Right ventricle myocardium inferior (tissue), 1 donor: ENCODE measurements around the gene HSPB9. TPM values are rescaled to one million over a fixed set of nuclear protein-coding genes. Genes with fewer than 3 reads are reported as not detected.

ENCODE experiments used
- ATAC-seq: fragments of 200-7000 bp; cut with Tn5 transposase; one replicate; pipeline ENCODE4 v1.9.1; 2020; ENCODE audit warnings: mild to moderate bottlenecking, moderate library complexity
- DNase-seq: peaks from one replicate; pipeline ENCODE4 v3.0.0; 2021; ENCODE audit errors: missing footprints
- intact Hi-C: fragments of 100-400 bp; cut with DNase I; formaldehyde crosslinking; loops from one replicate; pipeline ENCODE4 v1.11.0; 2022
- total RNA-seq: library from RNA; stranded (reverse); fragmentation: NEBNext Ultra II Directional; extraction: Animal tissue kit (Norgen Biotek cat#: 25700); gene quantifications from one replicate; pipeline ENCODE4 v1.2.1, GENCODE V29; 2021
- donor health status: DM: no; HTN: yes; CAD: no; lungs with severe emphysema.

The HSPB9 gene
- total RNA-seq, 1 donor from 2014 or later = 0.11 TPM

GRCh38 chr17:42166196-42166763 lies 43.7 kb downstream of the HSPB9 start:
- intact Hi-C loops = no loop called here
- ATAC-seq = no peak
- DNase-seq = no peak

- no peak for ATAC-seq
- intact Hi-C loops = no loop called here
These were observed 45.2 kb downstream of the HSPB9 start for GRCh38 chr17:42167807-42168206.

GRCh38 chr17:42169351-42169750 lies 46.7 kb downstream of the HSPB9 start:
- DNase-seq (no peak), ATAC-seq (no peak)
- intact Hi-C loops = no loop called here

More at GRCh38 chr17:42167807-42168206, 45.2 kb downstream of the HSPB9 start:
- DNase-seq = no peak

GRCh38 chr17:42171831-42172230 lies 49.2 kb downstream of the HSPB9 start:
- DNase-seq = no peak
- ATAC-seq = no peak
- intact Hi-C loops = no loop called here

Other genes starting within 250 kb of the HSPB9 start
- 32.3 TPM for gene ACLY, start 203.9 kb upstream of the HSPB9 start, total RNA-seq
- 0.76 TPM for gene ODAD4, start 192.2 kb upstream of the HSPB9 start, total RNA-seq
- 28.2 TPM for gene CNP, start 156.0 kb upstream of the HSPB9 start, total RNA-seq
- gene DNAJC7, start 105.4 kb upstream of the HSPB9 start, total RNA-seq = 79.0 TPM
- 47.1 TPM for gene NKIRAS2, start 102.7 kb upstream of the HSPB9 start, total RNA-seq
- 0.73 TPM for gene C17orf113, start 72.2 kb upstream of the HSPB9 start, total RNA-seq
- 0.11 TPM for gene ZNF385C, start 24.3 kb upstream of the HSPB9 start, total RNA-seq
- gene DHX58, start 10.1 kb upstream of the HSPB9 start, total RNA-seq = 5.0 TPM
- 22.0 TPM for gene KAT2A, start 1.4 kb upstream of the HSPB9 start, total RNA-seq
- gene RAB5C, start 32.2 kb downstream of the HSPB9 start, total RNA-seq = 45.6 TPM
- 0.24 TPM for gene KCNH4, start 58.3 kb downstream of the HSPB9 start, total RNA-seq
- gene HCRT, start 62.6 kb downstream of the HSPB9 start, total RNA-seq = not detected
- 7.1 TPM for gene GHDC, start 71.7 kb downstream of the HSPB9 start, total RNA-seq
- 32.9 TPM for gene STAT5B, start 153.6 kb downstream of the HSPB9 start, total RNA-seq
- gene STAT5A, start 165.7 kb downstream of the HSPB9 start, total RNA-seq = 14.6 TPM